SU-DHL-6 (cell line): ENCODE results near the gene CDH13.

ENCODE experiments used
- CTCF ChIP-seq: fragments of 200-600 bp; sonication (generic); IDR thresholded peaks from one replicate; pipeline ENCODE4 v1.5.1; 2017; ENCODE audit warnings: antibody characterized with exemption, mild to moderate bottlenecking, low read length, moderate library complexity; ENCODE audit not compliant: insufficient read depth, poor library complexity, severe bottlenecking
- EZH2phosphoT487 ChIP-seq: fragments of 200-600 bp; sonication (generic), shearing (Covaris generic); conservative IDR thresholded peaks from 2 replicates; pipeline ENCODE4 v1.6.1; 2018; ENCODE audit warnings: mild to moderate bottlenecking, antibody characterized with exemption, low read length, moderate library complexity, mixed read lengths

DNA sequence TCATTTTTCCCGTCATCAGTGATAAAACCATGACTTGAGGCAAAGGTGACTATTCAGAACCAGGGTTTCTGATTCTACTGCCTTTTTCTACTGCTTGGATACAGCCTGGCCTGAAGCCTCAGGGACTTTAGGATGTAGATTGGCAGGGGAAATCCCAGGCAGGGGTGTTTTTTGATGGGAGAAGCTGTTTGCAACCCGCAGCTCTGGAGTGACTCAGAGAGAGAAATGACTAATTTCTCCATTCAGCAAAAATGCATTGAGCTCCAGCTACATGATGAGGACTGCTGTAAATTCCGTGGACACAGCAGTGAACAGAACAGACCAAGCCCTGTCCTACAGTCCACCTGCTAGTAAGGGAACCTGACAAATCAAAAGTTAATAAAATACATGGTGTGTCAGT lies 560.6 kb downstream of the CDH13 start:
- TF ChIP-seq CTCF (no peak), EZH2phosphoT487 (no peak)
